ENCODE measurements around the gene ZNF740. TPM values are rescaled to one million over a fixed set of nuclear protein-coding genes. Genes with fewer than 3 reads are reported as not detected.

The ZNF740 gene
- total RNA-seq, 1 experiment from 2014 or later, result 35.8 TPM

- Histone ChIP-seq H3K27me3 (replicated peaks; ENCODE audit: control insufficient read depth, insufficient read depth, low read length) (no peaks in the 10 kb centered on the region), H3K4me3 (ENCODE audit: low read depth, low read length) (no peak overlapping the region), H3K9me3 (no peaks in the 10 kb centered on the region), H3K36me3 (ENCODE audit: control insufficient read depth, insufficient read depth, low read length) (no peaks in the 10 kb centered on the region), H3K4me1 (no peaks in the 10 kb centered on the region)
- Mint-ChIP-seq H3K36me3 (ENCODE audit: insufficient read depth, unreplicated experiment) (no peaks in the 10 kb centered on the region), H3K9me3 (ENCODE audit: unreplicated experiment) (no peaks in the 10 kb centered on the region), H3K27ac (ENCODE audit: unreplicated experiment) (no peak overlapping the region), H3K4me3 (ENCODE audit: unreplicated experiment) (no peak overlapping the region), H3K4me1 (ENCODE audit: low read depth, unreplicated experiment) (no peaks in the 10 kb centered on the region), H3K27me3 (ENCODE audit: insufficient read depth, unreplicated experiment) (no peaks in the 10 kb centered on the region)
- CTCF ChIA-PET, result interaction anchor here (0.7 kb wide), 1 partner anchor 310 kb away, joined by 3 read pairs; no protein-coding TSS in a partner anchor
- no peak for DNase-seq
- BruUV-seq (replicated peaks), result no TSS peak
- intact Hi-C loops (cut with micrococcal nuclease; ENCODE audit: unreplicated experiment), result no loop called here
- TF ChIP-seq CTCF (IDR thresholded peaks at IDR 0.05; ENCODE audit: insufficient read depth in 1 of 2, low read depth in 1 of 2, low read length in 1 of 2, severe bottlenecking in 1 of 2, unreplicated experiment in 1 of 2), result no peak
- POLR2A ChIA-PET, result no interaction called here
These were observed 23.8 kb downstream of the ZNF740 start for GRCh38 chr12:53204351-53204750.

- Mint-ChIP-seq H3K4me1 (ENCODE audit: low read depth, unreplicated experiment) (no peaks in the 10 kb centered on the region), H3K4me3 (ENCODE audit: unreplicated experiment) (no peak overlapping the region), H3K27me3 (ENCODE audit: insufficient read depth, unreplicated experiment) (no peaks in the 10 kb centered on the region), H3K36me3 (ENCODE audit: insufficient read depth, unreplicated experiment) (no peaks in the 10 kb centered on the region), H3K27ac (ENCODE audit: unreplicated experiment) (no peak overlapping the region), H3K9me3 (ENCODE audit: unreplicated experiment) (no peaks in the 10 kb centered on the region)
- Histone ChIP-seq H3K4me3 (ENCODE audit: low read depth, low read length) (no peak overlapping the region), H3K36me3 (ENCODE audit: control insufficient read depth, insufficient read depth, low read length) (no peaks in the 10 kb centered on the region), H3K9me3 (no peaks in the 10 kb centered on the region), H3K4me1 (no peaks in the 10 kb centered on the region), H3K27me3 (replicated peaks; ENCODE audit: control insufficient read depth, insufficient read depth, low read length) (no peaks in the 10 kb centered on the region)
- no peak for DNase-seq
- BruUV-seq (replicated peaks), result no TSS peak
- ChIA-PET CTCF (interaction anchor here (0.8 kb wide), 1 partner anchor 89 kb away, joined by 4 read pairs; the partner anchor contains the start of gene PFDN5), POLR2A (no interaction called here)
- no peak for TF ChIP-seq CTCF (IDR thresholded peaks at IDR 0.05; ENCODE audit: insufficient read depth in 1 of 2, low read depth in 1 of 2, low read length in 1 of 2, severe bottlenecking in 1 of 2, unreplicated experiment in 1 of 2)
- intact Hi-C loops (cut with micrococcal nuclease; ENCODE audit: unreplicated experiment), result no loop called here
These were observed 25.4 kb downstream of the ZNF740 start for GRCh38 chr12:53205747-53206419.

- no peaks in the 10 kb centered on the region for H3K27me3 ChIP-seq (replicated peaks; ENCODE audit: control insufficient read depth, insufficient read depth, low read length)
- H3K9me3 ChIP-seq, result no peaks in the 10 kb centered on the region
- Mint-ChIP-seq H3K9me3 (ENCODE audit: unreplicated experiment) (no peaks in the 10 kb centered on the region), H3K4me3 (ENCODE audit: unreplicated experiment) (no peak within 1 kb of the TSS), H3K27me3 (ENCODE audit: insufficient read depth, unreplicated experiment) (no peaks in the 10 kb centered on the region), H3K36me3 (ENCODE audit: insufficient read depth, unreplicated experiment) (no peaks in the 10 kb centered on the region), H3K27ac (ENCODE audit: unreplicated experiment) (peak within 1 kb of the TSS; percentile 40), H3K4me1 (ENCODE audit: low read depth, unreplicated experiment) (no peaks in the 10 kb centered on the region)
- CTCF ChIA-PET, result no interaction called here
- H3K4me1 ChIP-seq, result no peaks in the 10 kb centered on the region
- no TSS peak for BruUV-seq (replicated peaks)
- POLR2A ChIA-PET, result no interaction called here
- intact Hi-C loops (cut with micrococcal nuclease; ENCODE audit: unreplicated experiment), result no loop called here
- H3K4me3 ChIP-seq (ENCODE audit: low read depth, low read length), result no peak within 1 kb of the TSS
- TF ChIP-seq CTCF (IDR thresholded peaks at IDR 0.05; ENCODE audit: insufficient read depth in 1 of 2, low read depth in 1 of 2, low read length in 1 of 2, severe bottlenecking in 1 of 2, unreplicated experiment in 1 of 2), result no peak
- H3K36me3 ChIP-seq (ENCODE audit: control insufficient read depth, insufficient read depth, low read length), result no peaks in the 10 kb centered on the region
- DNase-seq, result no peak
These were observed 26.5 kb downstream of the ZNF740 start, which contains the start of gene ITGB7 for GRCh38 chr12:53207042-53207441. TSS of gene ITGB7 (minus strand) at chr12:53207251. CDS start at chr12:53200443, 6,808 bp downstream.
